Activated CD4-positive, alpha-beta memory T cell treated with anti-CD3 and anti-CD28 coated beads for 36 hours (primary cell): ENCODE data around the gene ACADSB. TPM values are rescaled to one million over a fixed set of nuclear protein-coding genes. Genes with fewer than 3 reads are reported as not detected.
A peak's percentile ranks its signal among the peaks of the same experiment; 100 is the strongest.

Experiments used
- CTCF ChIA-PET: fragments of 350-600 bp; sonication (Branson Sonifier 250); formaldehyde crosslinking; loops from one replicate; lab custom pipeline; 2021; ENCODE audit warnings: antibody characterized with exemption, inconsistent platforms; lab: Charles Lee
- POLR2A ChIA-PET: fragments of 350-600 bp; sonication (Branson Sonifier 250); formaldehyde crosslinking; loops from one replicate; lab custom pipeline; 2021; ENCODE audit warnings: antibody characterized with exemption; lab: Charles Lee
- DNase-seq: peaks from one replicate; pipeline ENCODE4 v3.0.0-alpha.2; 2020
- H3K27ac Mint-ChIP-seq: one replicate; pipeline ENCODE4 v1.8.0; 2021; ENCODE audit warnings: mixed read lengths
- H3K27me3 Mint-ChIP-seq: one replicate; pipeline ENCODE4 v1.8.0; 2021; ENCODE audit warnings: mixed read lengths
- H3K36me3 Mint-ChIP-seq: one replicate; pipeline ENCODE4 v1.8.0; 2021; ENCODE audit warnings: mixed read lengths
- H3K4me1 Mint-ChIP-seq: one replicate; pipeline ENCODE4 v1.8.0; 2021; ENCODE audit warnings: low read depth, mixed read lengths
- H3K4me3 Mint-ChIP-seq: one replicate; pipeline ENCODE4 v1.8.0; 2021; ENCODE audit warnings: mild to moderate bottlenecking, mixed read lengths
- H3K9me3 Mint-ChIP-seq: one replicate; pipeline ENCODE4 v1.8.0; 2021; ENCODE audit warnings: mixed read lengths
- intact Hi-C: fragments of 100-400 bp; cut with micrococcal nuclease; formaldehyde crosslinking; loops from one replicate; pipeline ENCODE4 v1.15.1; 2023
- total RNA-seq, 2 experiments: library from RNA; stranded (reverse); gene quantifications; one replicate each; pipeline ENCODE4 v1.2.3, GENCODE V29; 2021

The ACADSB gene
- total RNA-seq, 2 experiments from 2014 or later = 22.1 to 25.1 TPM

GRCh38 chr10:123021517-123021916, 12.7 kb downstream of the ACADSB start:
- no peak for DNase-seq
- intact Hi-C loops = no loop called here
- CTCF ChIA-PET = interaction anchor here (0.8 to 1.4 kb wide), 6 partner anchors 9 to 774 kb away, joined by 3 to 8 read pairs (median 4); partner anchors contain the start of genes ACADSB, IKZF5 and PSTK
- Mint-ChIP-seq H3K9me3 (no peaks in the 10 kb centered on the region), H3K36me3 (no peaks in the 10 kb centered on the region), H3K4me3 (no peak overlapping the region), H3K27ac (no peak overlapping the region), H3K27me3 (no peaks in the 10 kb centered on the region), H3K4me1 (no peaks in the 10 kb centered on the region)
- POLR2A ChIA-PET = no interaction called here

DNA sequence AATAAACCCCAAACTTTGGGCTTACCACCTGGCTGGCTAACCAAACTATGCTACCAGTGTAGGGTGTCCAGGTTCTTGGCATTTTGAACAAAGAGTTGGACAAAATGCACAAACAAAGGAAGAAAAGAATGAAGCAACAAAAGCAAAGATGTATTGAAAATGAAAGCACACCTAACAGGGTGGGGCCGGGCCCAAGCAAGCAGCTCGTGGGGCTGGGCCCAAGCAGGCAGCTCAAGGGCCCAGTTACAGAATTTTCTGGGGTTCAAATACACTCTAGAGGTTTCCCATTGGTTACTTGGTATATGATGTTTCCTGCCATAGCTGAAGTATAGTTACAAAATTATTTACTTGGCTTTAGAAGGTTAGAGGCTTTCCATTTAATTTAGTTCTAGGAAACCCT, 15.7 kb downstream of the ACADSB start:
- Mint-ChIP-seq H3K4me3 (no peak overlapping the region), H3K36me3 (no peaks in the 10 kb centered on the region), H3K4me1 (no peaks in the 10 kb centered on the region), H3K27me3 (no peaks in the 10 kb centered on the region), H3K9me3 (no peaks in the 10 kb centered on the region), H3K27ac (no peak overlapping the region)
- intact Hi-C loops = no loop called here
- CTCF ChIA-PET = no interaction called here
- no peak for DNase-seq
- POLR2A ChIA-PET = no interaction called here

- no peaks in the 10 kb centered on the region for H3K36me3 Mint-ChIP-seq
- no peaks in the 10 kb centered on the region for H3K27me3 Mint-ChIP-seq
- no peaks in the 10 kb centered on the region for H3K9me3 Mint-ChIP-seq
- H3K27ac Mint-ChIP-seq = no peak overlapping the region
- ChIA-PET CTCF (no interaction called here), POLR2A (no interaction called here)
- intact Hi-C loops = no loop called here
- H3K4me3 Mint-ChIP-seq = no peak overlapping the region
- no peaks in the 10 kb centered on the region for H3K4me1 Mint-ChIP-seq
- no peak for DNase-seq
These were observed 17.5 kb downstream of the ACADSB start for GRCh38 chr10:123026302-123026701.

DNA sequence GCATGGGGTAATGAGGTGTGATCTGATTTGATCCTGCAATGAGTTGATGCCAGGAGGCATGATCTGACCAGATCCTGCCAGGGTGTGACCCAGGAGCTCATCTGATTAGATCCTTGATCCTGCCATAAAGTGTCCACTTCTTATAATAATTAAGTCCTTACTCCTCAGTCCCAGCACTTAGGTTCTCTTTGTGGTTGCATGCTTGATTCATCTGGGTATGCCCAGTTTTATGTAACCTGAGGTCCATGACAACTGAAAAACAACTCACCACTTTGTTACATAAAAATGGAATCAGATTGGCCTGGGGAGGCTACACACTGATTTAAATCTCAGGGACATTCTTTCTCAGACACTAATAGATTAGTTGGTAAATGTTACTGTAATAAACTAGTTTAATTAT, 19.1 kb downstream of the ACADSB start:
- intact Hi-C loops = no loop called here
- H3K4me3 Mint-ChIP-seq = no peak overlapping the region
- no peaks in the 10 kb centered on the region for H3K36me3 Mint-ChIP-seq
- H3K27me3 Mint-ChIP-seq = no peaks in the 10 kb centered on the region
- no peaks in the 10 kb centered on the region for H3K9me3 Mint-ChIP-seq
- no peak overlapping the region for H3K27ac Mint-ChIP-seq
- no peak for DNase-seq
- ChIA-PET CTCF (no interaction called here), POLR2A (no interaction called here)
- no peaks in the 10 kb centered on the region for H3K4me1 Mint-ChIP-seq

GRCh38 chr10:123031124-123031523, 22.3 kb downstream of the ACADSB start:
- Mint-ChIP-seq H3K27me3 (no peaks in the 10 kb centered on the region), H3K9me3 (no peaks in the 10 kb centered on the region), H3K4me1 (no peaks in the 10 kb centered on the region), H3K4me3 (no peak overlapping the region), H3K36me3 (peaks cover 10% of the 10 kb centered on the region), H3K27ac (no peak overlapping the region)
- no peak for DNase-seq
- intact Hi-C loops = no loop called here
- ChIA-PET POLR2A (no interaction called here), CTCF (no interaction called here)

GRCh38 chr10:123034332-123034731, 25.5 kb downstream of the ACADSB start:
- ChIA-PET POLR2A (interaction anchor here (1.3 kb wide), 1 partner anchor 22 kb away, joined by 3 read pairs; no protein-coding TSS in a partner anchor), CTCF (interaction anchor here (0.6 to 1.8 kb wide), 2 partner anchors 9 to 398 kb away, joined by 3 to 8 read pairs; no protein-coding TSS in a partner anchor)
- Mint-ChIP-seq H3K9me3 (no peaks in the 10 kb centered on the region), H3K27me3 (no peaks in the 10 kb centered on the region), H3K36me3 (peaks cover 13% of the 10 kb centered on the region), H3K27ac (no peak overlapping the region), H3K4me3 (no peak overlapping the region), H3K4me1 (no peaks in the 10 kb centered on the region)
- intact Hi-C loops = no loop called here
- DNase-seq = no peak

- ChIA-PET POLR2A (no interaction called here), CTCF (no interaction called here)
- H3K36me3 Mint-ChIP-seq = peaks cover 13% of the 10 kb centered on the region
- H3K4me3 Mint-ChIP-seq = no peak overlapping the region
- H3K27ac Mint-ChIP-seq = no peak overlapping the region
- H3K4me1 Mint-ChIP-seq = no peaks in the 10 kb centered on the region
- H3K9me3 Mint-ChIP-seq = no peaks in the 10 kb centered on the region
- no peaks in the 10 kb centered on the region for H3K27me3 Mint-ChIP-seq
- DNase-seq = no peak
- intact Hi-C loops = no loop called here
These were observed 26.8 kb downstream of the ACADSB start for GRCh38 chr10:123035467-123036086.

GRCh38 chr10:123038782-123039631, 30.2 kb downstream of the ACADSB start:
- peaks cover 15% of the 10 kb centered on the region for H3K36me3 Mint-ChIP-seq
- H3K9me3 Mint-ChIP-seq = no peaks in the 10 kb centered on the region
- no peaks in the 10 kb centered on the region for H3K4me1 Mint-ChIP-seq
- no peak overlapping the region for H3K27ac Mint-ChIP-seq
- ChIA-PET POLR2A (no interaction called here), CTCF (no interaction called here)
- intact Hi-C loops = no loop called here
- no peaks in the 10 kb centered on the region for H3K27me3 Mint-ChIP-seq
- no peak for DNase-seq
- no peak overlapping the region for H3K4me3 Mint-ChIP-seq

DNA sequence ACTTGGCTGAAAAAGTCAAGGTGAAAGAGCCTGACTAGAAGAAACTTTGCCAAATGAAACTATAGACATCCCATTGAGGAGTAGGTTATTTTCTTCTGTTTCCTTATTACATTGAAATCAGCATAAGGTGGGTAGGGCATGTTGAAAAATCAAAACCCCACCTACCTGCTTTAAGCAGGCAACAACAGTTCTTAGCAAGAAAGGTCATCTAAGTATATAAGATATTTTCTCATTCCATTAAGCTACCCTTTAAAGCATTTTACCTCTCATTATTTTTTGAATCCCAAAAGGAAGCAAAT, 30.8 kb downstream of the ACADSB start:
- ChIA-PET CTCF (no interaction called here), POLR2A (no interaction called here)
- intact Hi-C loops = no loop called here
- DNase-seq = no peak
- Mint-ChIP-seq H3K4me3 (no peak overlapping the region), H3K27ac (no peak overlapping the region), H3K9me3 (no peaks in the 10 kb centered on the region), H3K36me3 (peaks cover 13% of the 10 kb centered on the region), H3K27me3 (no peaks in the 10 kb centered on the region), H3K4me1 (no peaks in the 10 kb centered on the region)

GRCh38 chr10:123042708-123043408, 34.1 kb downstream of the ACADSB start:
- no peak overlapping the region for H3K4me3 Mint-ChIP-seq
- intact Hi-C loops = loop anchor here (1.0 kb wide), 2 partner anchors 90 to 516 kb away; no protein-coding TSS in a partner anchor
- H3K9me3 Mint-ChIP-seq = no peaks in the 10 kb centered on the region
- no peaks in the 10 kb centered on the region for H3K4me1 Mint-ChIP-seq
- no peaks in the 10 kb centered on the region for H3K27me3 Mint-ChIP-seq
- peaks cover 3% of the 10 kb centered on the region for H3K36me3 Mint-ChIP-seq
- ChIA-PET POLR2A (no interaction called here), CTCF (interaction anchor here (0.7 to 1.7 kb wide), 14 partner anchors 9 to 523 kb away, joined by 3 to 8 read pairs (median 4); no protein-coding TSS in a partner anchor)
- H3K27ac Mint-ChIP-seq = no peak overlapping the region
- no peak for DNase-seq

GRCh38 chr10:123043409-123043925, 34.7 kb downstream of the ACADSB start:
- POLR2A ChIA-PET = no interaction called here

GRCh38 chr10:123044391-123044790, 35.6 kb downstream of the ACADSB start:
- intact Hi-C loops = no loop called here
- H3K9me3 Mint-ChIP-seq = no peaks in the 10 kb centered on the region
- H3K4me3 Mint-ChIP-seq = no peak overlapping the region
- H3K27ac Mint-ChIP-seq = no peak overlapping the region
- DNase-seq = no peak
- peaks cover 5% of the 10 kb centered on the region for H3K36me3 Mint-ChIP-seq
- ChIA-PET CTCF (interaction anchor here (0.6 to 1.4 kb wide), 2 partner anchors 238 to 336 kb away, joined by 4 to 5 read pairs; no protein-coding TSS in a partner anchor), POLR2A (no interaction called here)
- no peaks in the 10 kb centered on the region for H3K4me1 Mint-ChIP-seq
- H3K27me3 Mint-ChIP-seq = no peaks in the 10 kb centered on the region

More at GRCh38 chr10:123043409-123043925, 34.7 kb downstream of the ACADSB start:
- no peaks in the 10 kb centered on the region for H3K4me1 Mint-ChIP-seq
- intact Hi-C loops = loop anchor here (1.0 kb wide), 2 partner anchors 90 to 516 kb away; no protein-coding TSS in a partner anchor
- H3K27ac Mint-ChIP-seq = no peak overlapping the region
- peaks cover 6% of the 10 kb centered on the region for H3K36me3 Mint-ChIP-seq
- H3K9me3 Mint-ChIP-seq = no peaks in the 10 kb centered on the region
- DNase-seq = peak; percentile 49
- CTCF ChIA-PET = interaction anchor here (0.7 to 1.7 kb wide), 14 partner anchors 9 to 523 kb away, joined by 3 to 8 read pairs (median 4); no protein-coding TSS in a partner anchor
- no peaks in the 10 kb centered on the region for H3K27me3 Mint-ChIP-seq
- H3K4me3 Mint-ChIP-seq = no peak overlapping the region
